SK-N-SH (cell line): ENCODE results near the gene MEGF6.

Source experiments
- EZH2phosphoT487 ChIP-seq: fragments of 200-600 bp; sonication (generic); IDR thresholded peaks from 2 replicates; pipeline ENCODE4 v1.6.1; 2017; ENCODE audit warnings: low read depth, mixed run types, mild to moderate bottlenecking, antibody characterized with exemption, moderate library complexity, borderline replicate concordance
- GATA2 ChIP-seq: sonication (generic); formaldehyde crosslinking; IDR thresholded peaks from 2 replicates; pipeline ENCODE4 v1.5.0; 2020; ENCODE audit warnings: mild to moderate bottlenecking, missing genetic modification reagents
- POLR2AphosphoS5 ChIP-seq: IDR thresholded peaks from 2 replicates; pipeline ENCODE4 v1.6.1; 2012; ENCODE audit warnings: low read depth, low read length
- SIN3A ChIP-seq: IDR thresholded peaks from 2 replicates; pipeline ENCODE4 v1.6.1; 2012; ENCODE audit warnings: low read depth, mild to moderate bottlenecking, low read length, moderate library complexity, borderline replicate concordance
- TF ChIP-seq, protein P1 (sequence below): IDR thresholded peaks from 2 replicates; pipeline ENCODE4 v1.6.1; 2012; ENCODE audit warnings: mild to moderate bottlenecking, low read depth, low read length, moderate library complexity
- TF ChIP-seq, protein P2 (sequence below): fragments of 200-600 bp; sonication (generic); IDR thresholded peaks from 2 replicates; pipeline ENCODE4 v1.6.1; 2017; ENCODE audit warnings: antibody characterized with exemption, mild to moderate bottlenecking, moderate library complexity

DNA sequence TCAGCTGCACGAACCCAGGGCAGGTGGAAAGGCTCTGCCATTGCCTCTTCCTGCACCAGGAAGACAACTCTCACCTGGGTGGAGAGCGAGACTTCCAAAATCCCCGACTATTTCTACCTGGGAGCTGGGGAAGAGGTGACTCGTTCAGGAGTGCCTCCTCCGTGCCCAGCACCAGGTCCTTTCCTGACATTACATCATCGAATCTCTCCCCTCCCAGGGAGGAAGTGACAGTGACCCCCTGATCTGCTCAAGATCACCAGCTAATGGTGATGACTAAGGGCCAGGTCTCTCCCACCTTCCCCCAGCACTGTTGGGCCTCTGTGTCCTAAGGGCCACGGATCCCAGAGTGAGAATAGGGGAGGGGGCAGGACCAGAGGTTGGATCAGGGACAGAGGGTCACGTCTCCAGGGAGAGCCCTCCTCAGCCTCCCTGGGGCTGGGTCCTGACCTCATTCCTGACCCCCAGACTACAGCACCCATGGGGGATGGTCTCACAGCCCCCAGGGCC is 6.8 kb downstream of the MEGF6 start:
- TF ChIP-seq, protein P1, sequence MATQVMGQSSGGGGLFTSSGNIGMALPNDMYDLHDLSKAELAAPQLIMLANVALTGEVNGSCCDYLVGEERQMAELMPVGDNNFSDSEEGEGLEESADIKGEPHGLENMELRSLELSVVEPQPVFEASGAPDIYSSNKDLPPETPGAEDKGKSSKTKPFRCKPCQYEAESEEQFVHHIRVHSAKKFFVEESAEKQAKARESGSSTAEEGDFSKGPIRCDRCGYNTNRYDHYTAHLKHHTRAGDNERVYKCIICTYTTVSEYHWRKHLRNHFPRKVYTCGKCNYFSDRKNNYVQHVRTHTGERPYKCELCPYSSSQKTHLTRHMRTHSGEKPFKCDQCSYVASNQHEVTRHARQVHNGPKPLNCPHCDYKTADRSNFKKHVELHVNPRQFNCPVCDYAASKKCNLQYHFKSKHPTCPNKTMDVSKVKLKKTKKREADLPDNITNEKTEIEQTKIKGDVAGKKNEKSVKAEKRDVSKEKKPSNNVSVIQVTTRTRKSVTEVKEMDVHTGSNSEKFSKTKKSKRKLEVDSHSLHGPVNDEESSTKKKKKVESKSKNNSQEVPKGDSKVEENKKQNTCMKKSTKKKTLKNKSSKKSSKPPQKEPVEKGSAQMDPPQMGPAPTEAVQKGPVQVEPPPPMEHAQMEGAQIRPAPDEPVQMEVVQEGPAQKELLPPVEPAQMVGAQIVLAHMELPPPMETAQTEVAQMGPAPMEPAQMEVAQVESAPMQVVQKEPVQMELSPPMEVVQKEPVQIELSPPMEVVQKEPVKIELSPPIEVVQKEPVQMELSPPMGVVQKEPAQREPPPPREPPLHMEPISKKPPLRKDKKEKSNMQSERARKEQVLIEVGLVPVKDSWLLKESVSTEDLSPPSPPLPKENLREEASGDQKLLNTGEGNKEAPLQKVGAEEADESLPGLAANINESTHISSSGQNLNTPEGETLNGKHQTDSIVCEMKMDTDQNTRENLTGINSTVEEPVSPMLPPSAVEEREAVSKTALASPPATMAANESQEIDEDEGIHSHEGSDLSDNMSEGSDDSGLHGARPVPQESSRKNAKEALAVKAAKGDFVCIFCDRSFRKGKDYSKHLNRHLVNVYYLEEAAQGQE, result no peak
- TF ChIP-seq, protein P2, sequence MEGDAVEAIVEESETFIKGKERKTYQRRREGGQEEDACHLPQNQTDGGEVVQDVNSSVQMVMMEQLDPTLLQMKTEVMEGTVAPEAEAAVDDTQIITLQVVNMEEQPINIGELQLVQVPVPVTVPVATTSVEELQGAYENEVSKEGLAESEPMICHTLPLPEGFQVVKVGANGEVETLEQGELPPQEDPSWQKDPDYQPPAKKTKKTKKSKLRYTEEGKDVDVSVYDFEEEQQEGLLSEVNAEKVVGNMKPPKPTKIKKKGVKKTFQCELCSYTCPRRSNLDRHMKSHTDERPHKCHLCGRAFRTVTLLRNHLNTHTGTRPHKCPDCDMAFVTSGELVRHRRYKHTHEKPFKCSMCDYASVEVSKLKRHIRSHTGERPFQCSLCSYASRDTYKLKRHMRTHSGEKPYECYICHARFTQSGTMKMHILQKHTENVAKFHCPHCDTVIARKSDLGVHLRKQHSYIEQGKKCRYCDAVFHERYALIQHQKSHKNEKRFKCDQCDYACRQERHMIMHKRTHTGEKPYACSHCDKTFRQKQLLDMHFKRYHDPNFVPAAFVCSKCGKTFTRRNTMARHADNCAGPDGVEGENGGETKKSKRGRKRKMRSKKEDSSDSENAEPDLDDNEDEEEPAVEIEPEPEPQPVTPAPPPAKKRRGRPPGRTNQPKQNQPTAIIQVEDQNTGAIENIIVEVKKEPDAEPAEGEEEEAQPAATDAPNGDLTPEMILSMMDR, result no peak
- no peak for TF ChIP-seq POLR2AphosphoS5
- TF ChIP-seq SIN3A, result no peak
- TF ChIP-seq EZH2phosphoT487, result no peak
- TF ChIP-seq GATA2 (CRISPR knock-in tag), result no peak
